Stimulated activated memory B cell treated with anti-CD40 and anti-IgM and Interleukin-4, amounts not matched to agents 10 μg/mL and 1 μg/mL and 100 μg/mL, for 72 hours (primary cell): ENCODE results near the gene SKIL.

Experiments used
- ATAC-seq: fragments of 150-1000 bp; cut with Tn5 transposase; 2 replicates; pipeline ENCODE4 v1.10.0; 2021
- H3K27ac Mint-ChIP-seq: one replicate; pipeline ENCODE4 v1.8.0; 2022; ENCODE audit warnings: mild to moderate bottlenecking, mixed read lengths
- H3K27me3 Mint-ChIP-seq: one replicate; pipeline ENCODE4 v1.8.0; 2022; ENCODE audit warnings: mixed read lengths
- H3K36me3 Mint-ChIP-seq: one replicate; pipeline ENCODE4 v1.8.0; 2022; ENCODE audit warnings: mixed read lengths
- H3K4me1 Mint-ChIP-seq: one replicate; pipeline ENCODE4 v1.8.0; 2022; ENCODE audit warnings: mixed read lengths
- H3K4me3 Mint-ChIP-seq: one replicate; pipeline ENCODE4 v1.8.0; 2022; ENCODE audit warnings: mild to moderate bottlenecking, moderate library complexity, mixed read lengths
- H3K9me3 Mint-ChIP-seq: one replicate; pipeline ENCODE4 v1.8.0; 2022; ENCODE audit warnings: mixed read lengths

Gene SKIL

DNA sequence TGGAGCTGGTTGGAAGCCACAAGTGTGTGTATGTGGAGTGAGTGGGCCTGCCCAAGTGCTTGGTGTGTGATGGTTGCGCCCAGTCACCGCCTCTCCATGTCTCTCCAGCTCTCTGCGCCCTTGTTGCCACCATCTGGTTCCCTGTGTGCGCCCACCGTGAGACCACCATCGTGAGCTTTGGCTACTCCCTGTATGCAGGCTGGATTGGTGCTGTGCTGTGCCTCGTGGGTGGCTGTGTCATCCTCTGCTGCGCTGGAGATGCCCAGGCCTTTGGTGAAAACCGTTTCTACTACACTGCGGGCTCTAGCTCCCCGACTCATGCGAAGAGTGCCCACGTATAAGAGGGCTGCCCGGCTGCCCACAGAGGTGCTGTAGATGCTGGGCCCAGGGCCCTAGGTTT, 74.9 kb downstream of the SKIL start:
- Mint-ChIP-seq H3K27ac (no peak overlapping the region), H3K4me1 (peaks cover 6% of the 10 kb centered on the region), H3K27me3 (no peaks in the 10 kb centered on the region), H3K4me3 (no peak overlapping the region), H3K9me3 (no peaks in the 10 kb centered on the region), H3K36me3 (no peaks in the 10 kb centered on the region)
- ATAC-seq: no peak

DNA sequence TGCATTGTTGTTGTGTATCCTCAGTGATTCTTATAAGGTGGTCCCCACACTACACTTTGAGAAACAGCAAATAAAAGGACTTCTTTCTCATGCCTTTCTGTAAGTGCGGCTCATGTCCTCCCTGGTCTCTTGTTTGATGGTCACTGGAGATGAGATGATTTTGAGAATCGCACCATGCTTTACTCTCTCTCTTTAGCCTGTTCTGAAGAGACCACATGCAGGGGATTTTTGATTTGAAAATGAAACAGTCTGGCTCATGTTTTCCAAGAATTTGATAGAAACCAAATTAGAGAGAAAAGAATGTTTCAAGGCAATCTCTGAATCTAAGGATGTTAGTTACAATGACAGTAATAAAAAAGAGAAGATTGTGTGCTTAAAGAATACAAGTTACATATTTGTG, 79.2 kb downstream of the SKIL start:
- ATAC-seq: no peak
- peaks cover 22% of the 10 kb centered on the region for H3K27me3 Mint-ChIP-seq

GRCh38 chr3:170437176-170437575, 79.7 kb downstream of the SKIL start:
- no peaks in the 10 kb centered on the region for H3K4me1 Mint-ChIP-seq
- no peak overlapping the region for H3K4me3 Mint-ChIP-seq
- no peak for ATAC-seq
- no peaks in the 10 kb centered on the region for H3K36me3 Mint-ChIP-seq
- peaks cover 27% of the 10 kb centered on the region for H3K27me3 Mint-ChIP-seq
- H3K9me3 Mint-ChIP-seq: no peaks in the 10 kb centered on the region
- H3K27ac Mint-ChIP-seq: no peak overlapping the region

More for the DNA sequence above, 79.2 kb downstream of the SKIL start:
- Mint-ChIP-seq H3K4me3 (no peak overlapping the region), H3K4me1 (no peaks in the 10 kb centered on the region), H3K9me3 (no peaks in the 10 kb centered on the region), H3K36me3 (no peaks in the 10 kb centered on the region), H3K27ac (no peak overlapping the region)

GRCh38 chr3:170437696-170438407, 80.3 kb downstream of the SKIL start:
- no peak overlapping the region for H3K27ac Mint-ChIP-seq
- no peak overlapping the region for H3K4me3 Mint-ChIP-seq
- H3K4me1 Mint-ChIP-seq: no peaks in the 10 kb centered on the region
- H3K9me3 Mint-ChIP-seq: no peaks in the 10 kb centered on the region
- no peaks in the 10 kb centered on the region for H3K36me3 Mint-ChIP-seq
- ATAC-seq: no peak
- H3K27me3 Mint-ChIP-seq: peaks cover 33% of the 10 kb centered on the region

DNA sequence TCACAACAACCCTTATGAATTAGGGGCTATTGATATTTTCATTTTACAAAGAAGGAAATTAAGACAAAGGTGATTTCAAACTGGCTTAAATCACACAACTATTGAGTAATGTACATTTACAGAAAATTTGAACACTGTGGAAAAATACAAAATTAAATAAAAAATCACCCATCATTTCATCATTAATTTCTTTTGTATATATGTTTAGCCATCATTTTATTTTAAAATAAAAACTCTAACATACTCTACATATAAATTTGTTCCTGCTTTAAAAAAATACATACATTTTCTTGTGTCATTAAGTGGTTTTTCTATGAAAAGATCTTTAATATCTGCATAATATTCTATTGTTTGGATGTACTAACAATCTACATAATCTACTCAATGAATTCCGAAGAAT, 81.3 kb downstream of the SKIL start:
- peaks cover 36% of the 10 kb centered on the region for H3K27me3 Mint-ChIP-seq
- H3K9me3 Mint-ChIP-seq: no peaks in the 10 kb centered on the region
- no peaks in the 10 kb centered on the region for H3K4me1 Mint-ChIP-seq
- ATAC-seq: no peak
- no peak overlapping the region for H3K27ac Mint-ChIP-seq
- H3K36me3 Mint-ChIP-seq: no peaks in the 10 kb centered on the region
- H3K4me3 Mint-ChIP-seq: no peak overlapping the region

GRCh38 chr3:170440344-170440743, 82.8 kb downstream of the SKIL start:
- H3K27me3 Mint-ChIP-seq: peaks cover 36% of the 10 kb centered on the region
- no peaks in the 10 kb centered on the region for H3K4me1 Mint-ChIP-seq
- H3K9me3 Mint-ChIP-seq: no peaks in the 10 kb centered on the region
- H3K27ac Mint-ChIP-seq: no peak overlapping the region
- no peak overlapping the region for H3K4me3 Mint-ChIP-seq
- no peak for ATAC-seq
- H3K36me3 Mint-ChIP-seq: no peaks in the 10 kb centered on the region

- Mint-ChIP-seq H3K9me3 (no peaks in the 10 kb centered on the region), H3K27me3 (peaks cover 36% of the 10 kb centered on the region), H3K36me3 (no peaks in the 10 kb centered on the region), H3K4me3 (no peak overlapping the region), H3K4me1 (no peaks in the 10 kb centered on the region), H3K27ac (no peak overlapping the region)
- ATAC-seq: no peak
Measured at GRCh38 chr3:170441412-170441811, 83.9 kb downstream of the SKIL start.

DNA sequence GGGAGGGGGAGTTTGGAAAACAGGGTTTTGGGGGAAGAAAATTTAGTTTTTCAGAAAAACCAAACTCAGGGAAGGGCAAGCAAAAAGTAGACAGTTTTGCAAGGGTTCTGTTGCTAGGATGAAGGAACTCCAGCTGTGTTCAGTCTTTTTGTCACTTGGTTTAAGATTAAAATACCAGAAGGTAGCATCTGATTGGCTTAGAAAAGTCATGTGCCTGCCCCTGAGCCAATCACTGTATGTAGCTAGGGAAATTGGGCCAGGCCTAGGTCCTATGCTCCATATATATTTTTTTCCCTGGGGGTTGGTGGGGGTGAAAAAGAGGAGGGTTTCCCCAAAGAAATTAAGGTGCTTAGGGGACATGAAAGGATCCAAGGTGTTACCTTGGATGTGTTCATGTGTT, 85.4 kb downstream of the SKIL start:
- H3K4me1 Mint-ChIP-seq: no peaks in the 10 kb centered on the region
- peaks cover 36% of the 10 kb centered on the region for H3K27me3 Mint-ChIP-seq
- no peaks in the 10 kb centered on the region for H3K36me3 Mint-ChIP-seq
- H3K27ac Mint-ChIP-seq: no peak overlapping the region
- ATAC-seq: no peak
- no peak overlapping the region for H3K4me3 Mint-ChIP-seq
- no peaks in the 10 kb centered on the region for H3K9me3 Mint-ChIP-seq

GRCh38 chr3:170443457-170443856, 85.9 kb downstream of the SKIL start:
- Mint-ChIP-seq H3K4me1 (no peaks in the 10 kb centered on the region), H3K9me3 (no peaks in the 10 kb centered on the region), H3K27ac (no peak overlapping the region), H3K4me3 (no peak overlapping the region), H3K27me3 (peaks cover 36% of the 10 kb centered on the region), H3K36me3 (no peaks in the 10 kb centered on the region)
- ATAC-seq: no peak
